Activated T-cell treated with anti-CD3 and anti-CD28 coated beads for 1 hour (primary cell): ENCODE data around the gene MYO16.

Experiments
- DNase-seq: peaks from one replicate; pipeline ENCODE4 v3.0.0-alpha.2; 2020; ENCODE audit warnings: low read depth

Gene MYO16

DNA sequence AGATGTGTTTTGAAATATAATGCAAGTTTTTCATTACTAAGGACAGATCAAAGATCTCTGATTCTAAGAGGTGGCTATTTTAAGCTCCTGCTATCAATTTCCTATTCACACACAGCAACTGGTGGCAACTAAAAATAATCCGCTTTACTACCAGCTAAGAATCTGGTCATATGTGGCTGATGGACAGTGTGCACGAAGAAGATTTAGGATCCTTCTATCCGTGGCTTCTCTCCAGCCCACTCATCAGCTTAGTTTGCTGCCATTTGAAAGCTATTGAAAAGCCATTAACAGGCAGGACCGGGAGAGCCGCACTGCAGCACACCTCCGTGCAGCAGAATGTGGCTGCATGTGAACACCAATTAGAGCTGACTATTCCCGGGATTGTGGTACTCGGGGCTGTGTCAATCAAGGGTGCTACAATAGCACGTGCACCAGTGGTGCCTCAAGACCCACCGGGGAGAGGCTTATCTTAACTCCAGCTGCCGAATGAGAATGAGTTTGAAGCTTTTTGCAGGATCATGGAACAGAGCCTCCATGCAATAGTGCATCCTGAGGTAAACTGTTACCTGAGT lies at the start of gene MYO16:
Gene MYO16 (plus strand): TSS at position 431 of the 572 bp plus-strand sequence. CDS start 234 bp downstream, outside the sequence.
- DNase-seq: no peak

- DNase-seq: no peak
Measured at GRCh38 chr13:108586826-108587225, 42.6 kb upstream of the MYO16 start.

GRCh38 chr13:108588516-108588915 lies 40.9 kb upstream of the MYO16 start:
- no peak for DNase-seq

GRCh38 chr13:108594153-108594552 lies 35.3 kb upstream of the MYO16 start:
- DNase-seq: no peak

DNA sequence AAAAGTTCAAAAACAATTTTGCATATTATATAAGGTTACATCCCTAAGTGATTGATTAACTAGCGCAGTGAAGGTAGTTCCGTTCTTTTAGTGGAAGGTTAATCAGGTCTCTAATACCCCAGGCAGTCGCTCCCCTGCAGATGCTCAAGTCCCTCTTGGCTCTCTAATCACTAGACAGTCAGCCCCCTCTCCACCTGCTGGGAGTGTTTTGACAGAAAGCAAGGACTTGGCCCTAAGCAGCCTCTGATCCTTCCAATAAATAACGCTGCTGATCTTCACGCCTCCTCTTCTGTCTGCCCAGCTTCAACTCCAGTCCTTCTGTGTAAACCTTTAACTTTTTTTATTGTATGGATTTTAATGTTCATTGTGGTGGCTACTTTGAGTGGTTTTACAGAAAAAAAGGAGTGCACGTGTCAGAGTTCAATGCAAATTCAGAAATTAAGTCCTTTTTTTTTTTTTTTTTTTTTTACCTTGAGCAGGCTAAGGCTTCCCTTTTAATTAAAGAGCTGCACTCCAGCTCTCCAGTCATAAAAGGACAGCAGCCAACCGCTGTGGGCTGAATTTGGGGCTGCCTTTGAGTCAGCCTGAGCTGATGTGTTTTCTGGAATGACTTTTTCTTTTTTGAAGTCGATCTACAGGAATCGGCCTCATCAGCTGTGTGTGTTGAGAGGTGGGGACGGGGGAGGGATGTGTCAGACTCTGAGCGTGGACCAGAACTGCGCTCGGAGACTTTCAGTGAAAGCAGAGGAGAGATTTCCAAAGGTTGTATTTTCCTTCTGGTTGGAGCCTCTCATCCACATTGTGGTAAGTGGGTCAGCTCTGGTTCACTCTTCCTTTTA lies 33.8 kb upstream of the MYO16 start:
- DNase-seq: no peak

GRCh38 chr13:108597943-108598342 lies 31.5 kb upstream of the MYO16 start:
- DNase-seq: no peak

GRCh38 chr13:108606424-108606823 lies 23.0 kb upstream of the MYO16 start:
- DNase-seq: no peak

DNA sequence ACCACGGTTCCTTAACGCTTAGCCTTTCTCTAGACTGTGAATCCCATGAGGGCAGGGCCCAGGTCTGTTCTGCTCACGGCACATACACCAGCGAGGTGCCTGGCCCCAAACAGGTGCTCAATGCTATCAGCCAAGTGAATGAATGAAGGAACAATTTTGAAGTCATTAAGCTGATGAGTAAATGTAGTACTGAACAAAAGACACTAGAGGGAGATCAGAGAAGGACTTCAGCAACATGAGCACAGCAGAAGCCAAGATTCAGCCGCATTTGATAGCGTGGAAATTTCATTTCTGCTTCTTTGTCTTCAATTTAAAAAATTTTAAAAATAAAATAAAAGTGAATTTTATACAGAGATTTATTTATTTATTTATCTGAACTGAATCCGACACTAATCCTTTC lies 20.1 kb upstream of the MYO16 start:
- DNase-seq: no peak

DNA sequence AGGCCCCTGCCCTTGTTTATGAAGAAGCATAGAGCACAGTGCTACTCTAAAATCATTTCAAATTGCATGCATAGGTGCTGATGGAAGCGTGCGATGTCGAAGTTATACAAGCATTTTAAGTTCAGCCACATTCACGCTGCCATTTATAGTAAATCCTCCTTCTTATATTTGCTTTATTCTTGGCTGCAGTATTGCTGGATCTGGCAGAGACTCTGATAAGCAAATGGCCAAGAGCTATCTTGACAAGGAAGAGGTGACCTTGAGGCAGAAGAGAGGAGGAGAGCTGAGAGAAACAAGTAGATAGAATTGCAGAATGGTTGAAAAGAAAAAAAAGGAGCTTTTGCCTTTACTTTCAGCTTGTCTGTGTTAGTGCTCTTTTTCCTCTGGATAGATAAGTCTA lies 18.9 kb upstream of the MYO16 start:
- DNase-seq: no peak

- no peak for DNase-seq
Measured at GRCh38 chr13:108615241-108615640, 14.2 kb upstream of the MYO16 start.

- no peak for DNase-seq
Measured at GRCh38 chr13:108618233-108618632, 11.2 kb upstream of the MYO16 start.

DNA sequence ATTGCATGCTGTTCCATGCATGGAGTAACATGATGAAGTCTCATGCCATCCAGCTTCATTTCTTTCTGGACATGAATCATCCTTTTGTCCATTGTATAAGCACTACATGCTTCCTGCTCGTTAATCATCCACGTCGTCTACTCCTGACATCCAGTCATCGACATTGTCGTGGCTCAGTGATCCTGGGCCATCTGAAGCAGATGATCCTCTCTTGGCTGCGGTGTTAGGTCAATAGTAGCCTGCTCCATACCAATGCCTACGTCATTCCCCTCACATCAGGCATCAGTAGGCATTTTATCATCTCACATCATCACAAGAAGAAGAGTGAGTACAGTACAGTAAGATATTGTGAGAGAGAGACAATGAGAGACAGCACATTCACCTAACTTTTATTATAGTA lies 7.9 kb upstream of the MYO16 start:
- DNase-seq: no peak

- DNase-seq: no peak
Measured at GRCh38 chr13:108624108-108624507, 5.3 kb upstream of the MYO16 start.

GRCh38 chr13:108624979-108625378 lies 4.4 kb upstream of the MYO16 start:
- no peak for DNase-seq

- no peak for DNase-seq
Measured at GRCh38 chr13:108629988-108630387, 577 bp downstream of the MYO16 start.

DNA sequence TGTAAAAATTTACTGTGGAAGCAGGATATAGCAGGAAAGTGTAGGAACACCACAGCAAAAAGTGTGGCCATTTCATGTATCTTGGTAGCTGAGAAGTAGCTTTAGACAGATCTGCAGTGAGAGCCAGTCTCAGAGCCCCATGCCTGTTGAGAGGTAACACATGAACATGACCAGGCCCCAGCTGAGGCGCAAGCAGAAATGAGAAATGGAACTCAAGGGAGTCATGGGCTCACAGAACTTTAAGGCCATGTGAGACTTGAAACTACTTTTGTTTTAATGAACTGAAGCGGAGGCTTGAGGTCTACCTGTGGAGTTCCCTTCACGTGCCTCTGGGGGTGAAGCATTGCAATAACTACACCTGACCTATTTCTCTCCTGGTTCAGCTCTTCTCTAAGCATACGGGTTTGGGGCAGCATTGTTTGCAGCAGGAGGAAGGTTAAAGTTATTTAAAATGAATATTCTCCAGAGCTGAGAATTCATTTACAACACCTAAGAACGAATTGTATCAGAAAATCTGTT lies 3.3 kb downstream of the MYO16 start:
- no peak for DNase-seq

GRCh38 chr13:108638901-108639300 lies 9.5 kb downstream of the MYO16 start:
- no peak for DNase-seq

GRCh38 chr13:108643646-108644353 lies 14.4 kb downstream of the MYO16 start:
- DNase-seq: no peak

- no peak for DNase-seq
Measured at GRCh38 chr13:108645376-108645775, 16.0 kb downstream of the MYO16 start.

- DNase-seq: no peak
Measured at GRCh38 chr13:108650271-108650670, 20.9 kb downstream of the MYO16 start.

- no peak for DNase-seq
Measured at GRCh38 chr13:108656742-108657141, 27.3 kb downstream of the MYO16 start.

DNA sequence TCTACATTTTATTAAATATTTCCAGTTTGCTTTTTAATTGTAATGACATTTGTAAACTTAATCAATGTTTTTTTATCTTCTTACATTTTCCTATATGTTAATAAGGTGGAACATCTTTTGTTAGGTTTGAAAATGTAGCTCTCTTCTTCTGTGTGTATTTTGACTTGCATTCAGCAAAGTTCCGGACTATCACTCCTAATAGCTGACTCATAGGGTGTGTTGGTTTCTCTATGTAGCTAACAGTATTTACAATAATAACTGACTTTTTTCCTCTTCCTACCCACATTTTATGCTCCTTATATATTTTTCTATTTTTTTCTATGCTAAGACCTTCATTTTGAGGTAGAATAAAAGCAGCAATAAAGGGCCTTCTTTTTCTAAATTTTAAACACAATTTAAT lies 28.1 kb downstream of the MYO16 start:
- DNase-seq: no peak

DNA sequence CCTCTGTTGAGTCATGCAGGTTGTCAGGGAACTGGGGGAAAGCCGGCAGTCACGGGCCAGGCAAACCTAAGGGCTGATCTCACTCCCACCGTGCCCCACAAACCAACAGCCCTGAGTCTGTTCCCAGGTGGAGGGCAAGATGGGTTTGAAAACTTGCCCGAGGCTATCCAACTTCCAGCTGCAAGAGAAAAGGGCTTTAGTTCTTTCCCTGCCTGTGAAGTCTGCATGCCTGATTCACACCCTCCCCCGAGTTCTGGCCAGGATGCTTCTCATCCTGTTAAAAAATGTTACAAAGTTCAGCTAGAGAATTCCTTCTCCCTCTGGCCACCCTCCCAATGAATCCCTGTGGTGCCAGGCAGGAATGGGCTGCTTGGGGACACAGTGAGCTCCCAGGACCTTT lies 33.1 kb downstream of the MYO16 start:
- DNase-seq: no peak
